Measurements from ENCODE around the gene NLE1.

DNA sequence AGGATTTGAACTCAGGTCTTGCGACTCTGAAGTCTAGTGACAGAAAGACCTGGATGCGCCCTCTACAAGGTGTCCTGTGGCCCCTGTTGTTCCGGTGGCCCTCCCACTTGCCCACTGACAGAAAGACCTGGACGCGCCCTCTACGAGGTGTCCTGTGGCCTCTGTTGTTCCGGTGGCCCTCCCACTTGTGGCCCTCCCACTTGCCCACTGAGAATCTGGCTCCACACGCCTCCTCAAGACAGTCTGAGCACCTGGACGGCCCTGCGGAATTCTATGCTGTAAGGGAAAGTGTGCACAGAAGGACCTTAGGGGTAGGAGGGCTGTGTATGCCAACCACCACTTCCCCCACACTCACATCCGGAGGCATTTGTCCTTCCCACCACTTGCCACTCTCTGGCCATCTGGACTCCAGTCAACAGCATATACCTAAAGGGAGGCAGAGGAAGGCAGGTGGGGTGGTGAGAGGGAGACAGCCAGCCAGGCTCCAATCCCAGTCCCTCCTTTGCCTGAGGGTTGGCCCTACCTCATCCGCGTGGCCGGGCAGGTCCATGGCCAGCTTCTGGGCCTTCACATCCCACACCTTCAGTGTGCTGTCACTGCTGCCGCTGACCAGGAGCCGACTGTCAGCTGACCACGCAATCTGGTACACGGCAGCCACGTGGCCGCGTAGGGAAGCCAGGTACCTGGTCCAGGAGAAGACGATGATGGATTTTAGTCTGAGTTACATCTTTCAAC lies 9.1 kb downstream of the NLE1 start:
- TF ChIP-seq POLR2A (IDR thresholded peaks at IDR 0.05; ENCODE audit: low read depth, low read length) (no peak), POLR2AphosphoS5 (IDR thresholded peaks at IDR 0.05; ENCODE audit: low read depth, low read length) (no peak)
